ENCODE data around the gene USF2. TPM values are rescaled to one million over a fixed set of nuclear protein-coding genes. Genes with fewer than 3 reads are reported as not detected.

Gene USF2
- polyA plus RNA-seq, 6 donors from 2014 or later = 1.9 to 15.5 (median 10.4) TPM

GRCh38 chr19:35308910-35309309, 40.1 kb downstream of the USF2 start:
- Mint-ChIP-seq H3K4me1 (peaks cover 53 to 76% (median 73%) of the 10 kb centered on the region in 3 donors), H3K36me3 (no peaks in the 10 kb centered on the region), H3K27me3 (no peaks in the 10 kb centered on the region), H3K4me3 (peak overlapping the region in 2 of 8 donors; percentile 2 to 69), H3K27ac (peak overlapping the region in 5 of 6 donors; percentile 51 to 71 (median 64)), H3K9me3 (no peaks in the 10 kb centered on the region)
- DNase-seq = no peak
- no peak for ATAC-seq (ENCODE audit: low read depth in 2 of 2)

GRCh38 chr19:35309481-35310279, 40.9 kb downstream of the USF2 start:
- Mint-ChIP-seq H3K27ac (peak overlapping the region in 2 of 6 donors; percentile 51 to 85), H3K4me1 (peaks cover 53 to 79% (median 78%) of the 10 kb centered on the region in 3 donors), H3K27me3 (no peaks in the 10 kb centered on the region), H3K9me3 (no peaks in the 10 kb centered on the region), H3K36me3 (no peaks in the 10 kb centered on the region), H3K4me3 (peak overlapping the region in 3 of 8 donors; percentile 25 to 44 (median 40))
- DNase-seq = no peak
- no peak for ATAC-seq (ENCODE audit: low read depth in 2 of 2)

GRCh38 chr19:35310331-35310730, 41.6 kb downstream of the USF2 start:
- no peaks in the 10 kb centered on the region for H3K27me3 Mint-ChIP-seq
- H3K36me3 Mint-ChIP-seq = no peaks in the 10 kb centered on the region
- ATAC-seq (ENCODE audit: low read depth in 2 of 2) (no peak), DNase-seq (no peak)
- peak overlapping the region in 1 of 8 donors; percentile 56 for H3K4me3 Mint-ChIP-seq
- H3K4me1 Mint-ChIP-seq = peaks cover 53 to 79% (median 77%) of the 10 kb centered on the region in 3 donors
- H3K9me3 Mint-ChIP-seq = no peaks in the 10 kb centered on the region
- H3K27ac Mint-ChIP-seq = peak overlapping the region in 2 of 6 donors; percentile 58 to 61

GRCh38 chr19:35310811-35311465, 42.2 kb downstream of the USF2 start:
- Mint-ChIP-seq H3K4me1 (peaks cover 55 to 83% (median 74%) of the 10 kb centered on the region in 3 donors), H3K27ac (peak overlapping the region in 4 of 6 donors; percentile 54 to 84 (median 70)), H3K9me3 (no peaks in the 10 kb centered on the region), H3K36me3 (no peaks in the 10 kb centered on the region), H3K4me3 (no peak overlapping the region), H3K27me3 (no peaks in the 10 kb centered on the region)
- DNase-seq = no peak
- no peak for ATAC-seq (ENCODE audit: low read depth in 2 of 2)

- no peak for ATAC-seq (ENCODE audit: low read depth in 2 of 2)
- no peak for DNase-seq
- peaks cover 50 to 84% (median 75%) of the 10 kb centered on the region in 3 donors for H3K4me1 Mint-ChIP-seq
- H3K27me3 Mint-ChIP-seq = no peaks in the 10 kb centered on the region
- H3K4me3 Mint-ChIP-seq = peak overlapping the region in 3 of 8 donors; percentile 21 to 36 (median 22)
- H3K36me3 Mint-ChIP-seq = no peaks in the 10 kb centered on the region
- H3K9me3 Mint-ChIP-seq = no peaks in the 10 kb centered on the region
- H3K27ac Mint-ChIP-seq = peak overlapping the region in 2 of 6 donors; percentile 72 to 84
These were observed 43.3 kb downstream of the USF2 start for GRCh38 chr19:35311901-35312665.

- Mint-ChIP-seq H3K27me3 (no peaks in the 10 kb centered on the region), H3K9me3 (no peaks in the 10 kb centered on the region), H3K36me3 (no peaks in the 10 kb centered on the region), H3K4me1 (peaks cover 49 to 84% (median 73%) of the 10 kb centered on the region in 3 donors), H3K4me3 (peak overlapping the region in 1 of 8 donors; percentile 57), H3K27ac (peak overlapping the region in 2 of 6 donors; percentile 49 to 76)
- ATAC-seq (ENCODE audit: low read depth in 2 of 2) (no peak), DNase-seq (no peak)
These were observed 44.8 kb downstream of the USF2 start for GRCh38 chr19:35313587-35313986.

- no peaks in the 10 kb centered on the region for H3K36me3 Mint-ChIP-seq
- ATAC-seq (ENCODE audit: low read depth in 2 of 2) (no peak), DNase-seq (no peak)
- H3K9me3 Mint-ChIP-seq = no peaks in the 10 kb centered on the region
- peak overlapping the region in 4 of 6 donors; percentile 40 to 95 (median 66) for H3K27ac Mint-ChIP-seq
- no peaks in the 10 kb centered on the region for H3K27me3 Mint-ChIP-seq
- peaks cover 52 to 84% (median 73%) of the 10 kb centered on the region in 3 donors for H3K4me1 Mint-ChIP-seq
- H3K4me3 Mint-ChIP-seq = peak overlapping the region in 2 of 8 donors; percentile 47 to 67
These were observed 45.3 kb downstream of the USF2 start for GRCh38 chr19:35314031-35314430.

GRCh38 chr19:35314858-35315470, 46.2 kb downstream of the USF2 start:
- no peaks in the 10 kb centered on the region for H3K27me3 Mint-ChIP-seq
- DNase-seq (no peak), ATAC-seq (ENCODE audit: low read depth in 2 of 2) (no peak)
- peaks cover 51 to 87% (median 73%) of the 10 kb centered on the region in 3 donors for H3K4me1 Mint-ChIP-seq
- H3K27ac Mint-ChIP-seq = peak overlapping the region in 2 of 6 donors; percentile 68 to 95
- H3K36me3 Mint-ChIP-seq = no peaks in the 10 kb centered on the region
- H3K4me3 Mint-ChIP-seq = peak overlapping the region in 3 of 8 donors; percentile 6 to 37 (median 20)
- no peaks in the 10 kb centered on the region for H3K9me3 Mint-ChIP-seq

GRCh38 chr19:35315883-35316282, 47.1 kb downstream of the USF2 start:
- H3K9me3 Mint-ChIP-seq = no peaks in the 10 kb centered on the region
- no peaks in the 10 kb centered on the region for H3K27me3 Mint-ChIP-seq

GRCh38 chr19:35316560-35316959, 47.8 kb downstream of the USF2 start:
- Mint-ChIP-seq H3K27me3 (no peaks in the 10 kb centered on the region), H3K9me3 (no peaks in the 10 kb centered on the region), H3K27ac (peak overlapping the region; percentile 90 to 99 (median 95)), H3K4me3 (peak overlapping the region; percentile 35 to 89 (median 70)), H3K36me3 (no peaks in the 10 kb centered on the region), H3K4me1 (peaks cover 55 to 92% (median 79%) of the 10 kb centered on the region in 3 donors)
- ATAC-seq (ENCODE audit: low read depth in 2 of 2) (peak; percentile 48 to 53), DNase-seq (no peak)

More at GRCh38 chr19:35315883-35316282, 47.1 kb downstream of the USF2 start:
- Mint-ChIP-seq H3K4me1 (peaks cover 54 to 88% (median 75%) of the 10 kb centered on the region in 3 donors), H3K4me3 (peak overlapping the region in 3 of 8 donors; percentile 23 to 74 (median 68)), H3K36me3 (no peaks in the 10 kb centered on the region), H3K27ac (peak overlapping the region in 4 of 6 donors; percentile 14 to 95 (median 72))
- DNase-seq (no peak), ATAC-seq (ENCODE audit: low read depth in 2 of 2) (no peak)

- ATAC-seq (ENCODE audit: low read depth in 2 of 2) (no peak), DNase-seq (no peak)
- Mint-ChIP-seq H3K9me3 (peaks cover 0 to 1% (median 0%) of the 10 kb centered on the region in 7 donors), H3K4me1 (peaks cover 58 to 97% (median 85%) of the 10 kb centered on the region in 3 donors), H3K4me3 (peak overlapping the region; percentile 16 to 89 (median 70)), H3K27ac (peak overlapping the region; percentile 83 to 99 (median 95)), H3K27me3 (no peaks in the 10 kb centered on the region), H3K36me3 (no peaks in the 10 kb centered on the region)
These were observed 48.8 kb downstream of the USF2 start for GRCh38 chr19:35317464-35318043.

GRCh38 chr19:35318679-35319448, 50.1 kb downstream of the USF2 start:
- ATAC-seq (ENCODE audit: low read depth in 2 of 2) (peak in 1 of 2 donors; percentile 7), DNase-seq (peak; percentile 50)
- Mint-ChIP-seq H3K4me3 (peak overlapping the region; percentile 69 to 89 (median 78)), H3K4me1 (peaks cover 56 to 94% (median 81%) of the 10 kb centered on the region in 3 donors), H3K27ac (peak overlapping the region; percentile 95 to 99 (median 98)), H3K27me3 (no peaks in the 10 kb centered on the region), H3K36me3 (no peaks in the 10 kb centered on the region), H3K9me3 (peaks cover 0 to 1% (median 0%) of the 10 kb centered on the region in 7 donors)
